HG03097 (cell line): ENCODE data around the gene HNRNPLL.
"Not testable (repeated sequence)": the region's sequence is repeated elsewhere in the genome, so short reads cannot be mapped to it uniquely, and the experiment has no call there.

Experiments
- ATAC-seq: cut with Tn5 transposase; IDR thresholded peaks from one replicate; pipeline ENCODE4 v1.9.1; 2021; ENCODE audit not compliant: unreplicated experiment, low FRiP score

HNRNPLL gene

GRCh38 chr2:38602732-38603401 lies at the start of gene HNRNPLL:
Gene HNRNPLL, minus strand, starts transcription at chr2:38602928. Its CDS starts 302 bp downstream, at chr2:38602626.
- ATAC-seq, result peak; percentile 46

GRCh38 chr2:38650717-38651116 lies 48.0 kb upstream of the HNRNPLL start:
- ATAC-seq, result no peak

- no peak for ATAC-seq
These were observed 47.3 kb upstream of the HNRNPLL start for GRCh38 chr2:38650012-38650411.

GRCh38 chr2:38649176-38649728 lies 46.5 kb upstream of the HNRNPLL start:
- no peak for ATAC-seq

GRCh38 chr2:38648107-38648761 lies 45.5 kb upstream of the HNRNPLL start:
- no peak for ATAC-seq

GRCh38 chr2:38643683-38644511 lies 41.2 kb upstream of the HNRNPLL start:
- not testable (repeated sequence) for ATAC-seq

- no peak for ATAC-seq
These were observed 40.4 kb upstream of the HNRNPLL start for GRCh38 chr2:38643021-38643671.

GRCh38 chr2:38642373-38643017 lies 39.8 kb upstream of the HNRNPLL start:
- ATAC-seq, result not testable (repeated sequence)

- no peak for ATAC-seq
These were observed 33.3 kb upstream of the HNRNPLL start for GRCh38 chr2:38636069-38636468.

- no peak for ATAC-seq
These were observed 32.4 kb upstream of the HNRNPLL start for GRCh38 chr2:38635139-38635538.

- no peak for ATAC-seq
These were observed 32.0 kb upstream of the HNRNPLL start for GRCh38 chr2:38634684-38635083.

- no peak for ATAC-seq
These were observed 31.2 kb upstream of the HNRNPLL start for GRCh38 chr2:38633895-38634294.

- ATAC-seq, result no peak
These were observed 30.3 kb upstream of the HNRNPLL start for GRCh38 chr2:38632980-38633379.

- ATAC-seq, result no peak
These were observed 29.2 kb upstream of the HNRNPLL start for GRCh38 chr2:38631976-38632375.

- ATAC-seq, result no peak
These were observed 27.0 kb upstream of the HNRNPLL start for GRCh38 chr2:38629684-38630083.

GRCh38 chr2:38627391-38627790 lies 24.7 kb upstream of the HNRNPLL start:
- ATAC-seq, result no peak

GRCh38 chr2:38626326-38627035 lies 23.8 kb upstream of the HNRNPLL start:
- ATAC-seq, result no peak

- no peak for ATAC-seq
These were observed 19.5 kb upstream of the HNRNPLL start for GRCh38 chr2:38622210-38622609.

GRCh38 chr2:38621018-38621417 lies 18.3 kb upstream of the HNRNPLL start:
- ATAC-seq, result no peak
